Left lobe of liver (tissue), 2 donors: ENCODE measurements around the gene REEP5. TPM values are rescaled to one million over a fixed set of nuclear protein-coding genes. Genes with fewer than 3 reads are reported as not detected.
"Not testable (repeated sequence)": the region's sequence is repeated elsewhere in the genome, so short reads cannot be mapped to it uniquely, and the experiment has no call there.

Experiments used
- ATAC-seq: fragments of 200-7000 bp; cut with Tn5 transposase; one replicate; pipeline ENCODE4 v1.9.1; 2020; ENCODE audit warnings: mild to moderate bottlenecking, moderate library complexity
- DNase-seq: peaks from one replicate; pipeline ENCODE4 v3.0.0-alpha.2; 2020; ENCODE audit warnings: low spot score
- total RNA-seq: library from RNA; stranded (reverse); gene quantifications from one replicate; pipeline ENCODE4 v1.2.1, GENCODE V29; 2021
- donor health status: DM: no; HTN: no; CAD: no; lungs with moderate emphysema.
- donor health status: DM: no; HTN: yes; CAD: no.

The REEP5 gene
- total RNA-seq = 73.3 TPM

- ATAC-seq (peak; percentile 91), DNase-seq (peak; percentile 88)
Measured at GRCh38 chr5:112921833-112922817, at the start of gene REEP5. REEP5 (minus strand) TSS chr5:112922227; CDS start chr5:112922190, 37 bp downstream.

- no peak for ATAC-seq
- DNase-seq = no peak
Measured at GRCh38 chr5:112971276-112971675, 49.2 kb upstream of the REEP5 start.

GRCh38 chr5:112968411-112969106 lies 46.5 kb upstream of the REEP5 start:
- ATAC-seq (no peak), DNase-seq (no peak)

- DNase-seq = no peak
- ATAC-seq = no peak
Measured at GRCh38 chr5:112967520-112968083, 45.6 kb upstream of the REEP5 start.

GRCh38 chr5:112965733-112966306 lies 43.8 kb upstream of the REEP5 start:
- no peak for DNase-seq
- ATAC-seq = no peak

- not testable (repeated sequence) for DNase-seq
Measured at GRCh38 chr5:112963374-112963733, 41.3 kb upstream of the REEP5 start.

GRCh38 chr5:112960863-112961504 lies 39.0 kb upstream of the REEP5 start:
- ATAC-seq (no peak), DNase-seq (no peak)

More at GRCh38 chr5:112963374-112963733, 41.3 kb upstream of the REEP5 start:
- not testable (repeated sequence) for ATAC-seq

- ATAC-seq (no peak), DNase-seq (no peak)
Measured at GRCh38 chr5:112960315-112960714, 38.3 kb upstream of the REEP5 start.

- ATAC-seq, DNase-seq: not testable (repeated sequence)
Measured at GRCh38 chr5:112959872-112960271, 37.8 kb upstream of the REEP5 start.

GRCh38 chr5:112958093-112959088 lies 36.4 kb upstream of the REEP5 start:
- peak; percentile 51 for DNase-seq
- peak; percentile 82 for ATAC-seq

- ATAC-seq = peak; percentile 40
- no peak for DNase-seq
Measured at GRCh38 chr5:112957036-112957808, 35.2 kb upstream of the REEP5 start.

- ATAC-seq = no peak
- no peak for DNase-seq
Measured at GRCh38 chr5:112956606-112957005, 34.6 kb upstream of the REEP5 start.

GRCh38 chr5:112951124-112951702 lies 29.2 kb upstream of the REEP5 start:
- ATAC-seq (no peak), DNase-seq (no peak)

- no peak for DNase-seq
- ATAC-seq = no peak
Measured at GRCh38 chr5:112948458-112948857, 26.4 kb upstream of the REEP5 start.

GRCh38 chr5:112940670-112941069 lies 18.6 kb upstream of the REEP5 start:
- ATAC-seq = no peak

GRCh38 chr5:112938286-112938685 lies 16.3 kb upstream of the REEP5 start:
- ATAC-seq = no peak
- DNase-seq = no peak

More at GRCh38 chr5:112940670-112941069, 18.6 kb upstream of the REEP5 start:
- DNase-seq = no peak

GRCh38 chr5:112935675-112936074 lies 13.6 kb upstream of the REEP5 start:
- ATAC-seq = no peak
- no peak for DNase-seq

GRCh38 chr5:112934366-112934663 lies 12.3 kb upstream of the REEP5 start:
- DNase-seq (no peak), ATAC-seq (no peak)
